NCI-H82 treated with DMSO at 0.1 percent for 48 hours (cell line): ENCODE results near the gene MYPOP.
"Not testable (repeated sequence)": the region's sequence is repeated elsewhere in the genome, so short reads cannot be mapped to it uniquely, and the experiment has no call there.

ENCODE experiments used
- DNase-seq: peaks from one replicate; lab custom pipeline; 2025; ENCODE audit not compliant: unreplicated experiment; lab: John Stamatoyannopoulos, UW

The MYPOP gene

GRCh38 chr19:45884682-45885555, 17.5 kb downstream of the MYPOP start:
- no peak for DNase-seq

DNA sequence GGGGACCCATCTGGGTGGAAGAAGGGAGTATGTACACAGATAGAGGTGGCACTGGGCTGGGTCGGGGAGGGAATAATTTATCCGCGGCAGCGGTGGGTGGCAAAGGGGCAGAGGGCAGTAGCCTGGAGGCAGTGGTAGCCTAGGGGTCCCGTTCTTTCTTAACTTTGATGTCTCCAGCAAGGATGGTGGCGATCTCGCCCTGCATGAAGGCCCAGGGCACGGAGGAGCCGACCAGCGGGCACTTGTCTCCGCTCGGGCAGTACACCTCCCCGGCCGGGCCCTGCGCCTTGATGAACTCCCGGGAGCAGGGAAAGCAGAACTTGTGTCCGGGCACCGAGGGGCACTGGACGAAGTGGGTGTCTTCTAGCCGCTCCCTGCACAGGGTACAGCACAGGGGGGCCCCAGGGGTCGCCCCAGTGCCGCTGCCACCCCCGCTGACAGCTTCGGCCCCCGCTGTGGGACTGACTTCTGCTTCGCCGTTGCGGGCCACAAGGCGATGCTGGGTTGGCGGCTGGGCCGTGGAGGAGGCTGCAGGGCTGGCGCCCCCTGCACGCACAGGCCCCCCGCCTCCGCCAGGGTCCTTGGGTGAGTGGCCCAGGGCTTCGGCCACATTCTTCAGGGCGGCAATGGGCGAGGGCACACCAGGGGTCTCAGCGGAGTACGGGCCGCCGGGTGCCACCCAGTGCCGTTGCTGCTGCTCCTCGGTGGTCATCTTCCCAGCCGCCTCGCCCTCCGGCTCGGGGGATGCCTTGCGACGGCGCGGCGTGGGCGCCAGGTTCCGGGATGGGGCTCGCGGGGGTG, 18.3 kb downstream of the MYPOP start:
- DNase-seq: no peak

- no peak for DNase-seq
Measured at GRCh38 chr19:45883586-45883880, 18.9 kb downstream of the MYPOP start.

- DNase-seq: peak; percentile 33
Measured at GRCh38 chr19:45882652-45883585, 19.5 kb downstream of the MYPOP start.

GRCh38 chr19:45881909-45882528, 20.4 kb downstream of the MYPOP start:
- DNase-seq: no peak

- DNase-seq: no peak
Measured at GRCh38 chr19:45881082-45881908, 21.1 kb downstream of the MYPOP start.

- no peak for DNase-seq
Measured at GRCh38 chr19:45879971-45880370, 22.4 kb downstream of the MYPOP start.

- no peak for DNase-seq
Measured at GRCh38 chr19:45879055-45879454, 23.4 kb downstream of the MYPOP start.

DNA sequence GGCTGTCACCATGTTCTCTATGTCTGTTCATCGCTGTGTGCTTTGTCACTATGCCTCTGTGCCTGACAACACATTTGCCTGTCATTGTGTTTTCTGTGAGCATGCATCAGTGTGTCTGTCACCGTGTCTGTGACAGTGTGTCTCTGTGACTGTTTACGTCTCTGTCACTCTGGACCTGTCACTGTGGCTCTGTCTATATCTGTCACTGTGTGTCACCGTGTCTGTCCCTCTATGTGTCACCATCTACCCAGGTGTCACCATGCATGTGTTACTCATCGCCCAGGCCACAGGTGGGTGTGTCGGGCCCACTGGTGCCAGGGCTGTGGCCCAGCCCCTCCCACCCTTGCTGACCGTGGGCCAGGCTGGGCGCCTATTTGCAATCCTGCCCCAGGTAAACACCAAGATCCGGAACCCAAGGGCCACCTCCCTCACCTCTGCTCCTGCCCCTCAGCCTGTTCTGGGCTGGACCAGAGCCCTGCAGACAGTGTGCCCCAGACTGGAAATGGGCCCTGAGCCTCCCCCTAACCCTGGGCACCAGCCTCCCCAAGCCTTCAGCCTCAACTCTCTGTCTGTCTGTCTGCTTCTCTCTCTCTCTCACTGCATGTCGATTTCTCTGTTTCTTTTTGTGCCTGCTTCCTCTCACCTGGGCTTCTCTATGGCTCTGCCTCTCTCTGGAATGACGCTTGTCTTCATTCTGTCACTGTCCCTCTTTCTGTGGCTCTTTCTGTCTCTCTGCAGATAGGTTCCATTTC, 24.2 kb downstream of the MYPOP start:
- no peak for DNase-seq

- no peak for DNase-seq
Measured at GRCh38 chr19:45876411-45877197, 25.8 kb downstream of the MYPOP start.

DNA sequence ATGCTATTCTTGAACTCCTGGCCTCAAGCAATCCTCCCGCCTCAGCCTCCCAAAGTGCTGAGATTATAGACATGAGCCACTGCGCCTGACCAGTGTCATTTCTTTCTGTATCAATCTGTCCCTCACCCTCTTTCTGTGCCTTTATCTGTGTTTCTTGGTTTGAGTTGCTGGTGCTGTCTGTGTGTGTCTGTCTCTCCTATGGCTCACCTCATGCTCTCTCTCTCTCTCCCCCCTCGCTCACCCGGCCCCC, 26.3 kb downstream of the MYPOP start:
- no peak for DNase-seq

DNA sequence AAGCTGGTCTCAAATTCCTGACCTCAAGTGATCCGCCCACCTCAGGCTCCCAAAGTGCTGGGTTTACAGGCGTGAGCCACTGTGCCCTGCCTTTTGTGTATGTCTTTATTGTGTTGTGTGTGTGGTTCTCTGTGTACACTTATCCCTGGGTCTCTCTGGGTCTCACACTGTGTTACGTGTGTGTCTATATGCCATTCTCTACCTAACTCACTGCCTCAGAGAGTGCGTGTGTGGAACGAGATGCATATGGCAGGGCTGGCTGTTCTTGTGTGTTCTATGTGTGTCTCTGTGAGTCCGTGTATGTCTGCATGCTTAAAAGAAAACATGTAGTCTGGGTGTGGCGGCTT, 27.8 kb downstream of the MYPOP start:
- no peak for DNase-seq

GRCh38 chr19:45873219-45873772, 29.1 kb downstream of the MYPOP start:
- DNase-seq: no peak

DNA sequence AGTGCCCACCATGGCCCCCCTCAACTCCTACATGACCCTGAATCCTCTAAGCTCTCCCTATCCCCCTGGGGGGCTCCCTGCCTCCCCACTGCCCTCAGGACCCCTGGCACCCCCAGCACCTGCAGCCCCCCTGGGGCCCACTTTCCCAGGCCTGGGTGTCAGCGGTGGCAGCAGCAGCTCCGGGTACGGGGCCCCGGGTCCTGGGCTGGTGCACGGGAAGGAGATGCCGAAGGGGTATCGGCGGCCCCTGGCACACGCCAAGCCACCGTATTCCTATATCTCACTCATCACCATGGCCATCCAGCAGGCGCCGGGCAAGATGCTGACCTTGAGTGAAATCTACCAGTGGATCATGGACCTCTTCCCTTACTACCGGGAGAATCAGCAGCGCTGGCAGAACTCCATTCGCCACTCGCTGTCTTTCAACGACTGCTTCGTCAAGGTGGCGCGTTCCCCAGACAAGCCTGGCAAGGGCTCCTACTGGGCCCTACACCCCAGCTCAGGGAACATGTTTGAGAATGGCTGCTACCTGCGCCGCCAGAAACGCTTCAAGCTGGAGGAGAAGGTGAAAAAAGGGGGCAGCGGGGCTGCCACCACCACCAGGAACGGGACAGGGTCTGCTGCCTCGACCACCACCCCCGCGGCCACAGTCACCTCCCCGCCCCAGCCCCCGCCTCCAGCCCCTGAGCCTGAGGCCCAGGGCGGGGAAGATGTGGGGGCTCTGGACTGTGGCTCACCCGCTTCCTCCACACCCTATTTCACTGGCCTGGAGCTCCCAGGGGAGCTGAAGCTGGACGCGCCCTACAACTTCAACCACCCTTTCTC, 30.1 kb downstream of the MYPOP start:
- no peak for DNase-seq

DNA sequence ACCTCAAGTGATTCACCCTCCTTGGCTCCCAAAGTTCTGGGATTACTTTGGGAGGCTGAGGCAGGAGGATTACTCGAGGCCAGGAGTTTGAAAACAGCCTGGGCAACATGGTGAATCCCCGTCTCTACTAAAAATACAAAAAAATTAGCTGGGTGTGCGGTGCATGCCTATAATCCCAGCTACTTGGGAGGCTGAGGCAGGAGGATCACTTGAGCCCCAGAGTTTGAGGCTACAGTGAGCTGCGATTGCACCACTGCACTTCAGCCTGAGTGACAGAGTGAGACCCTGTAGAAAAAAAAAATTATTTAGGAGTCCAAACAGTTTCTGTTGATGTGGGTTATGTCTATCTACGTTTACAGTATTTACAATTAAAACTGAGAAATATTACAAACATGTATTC, 31.6 kb downstream of the MYPOP start:
- no peak for DNase-seq

DNA sequence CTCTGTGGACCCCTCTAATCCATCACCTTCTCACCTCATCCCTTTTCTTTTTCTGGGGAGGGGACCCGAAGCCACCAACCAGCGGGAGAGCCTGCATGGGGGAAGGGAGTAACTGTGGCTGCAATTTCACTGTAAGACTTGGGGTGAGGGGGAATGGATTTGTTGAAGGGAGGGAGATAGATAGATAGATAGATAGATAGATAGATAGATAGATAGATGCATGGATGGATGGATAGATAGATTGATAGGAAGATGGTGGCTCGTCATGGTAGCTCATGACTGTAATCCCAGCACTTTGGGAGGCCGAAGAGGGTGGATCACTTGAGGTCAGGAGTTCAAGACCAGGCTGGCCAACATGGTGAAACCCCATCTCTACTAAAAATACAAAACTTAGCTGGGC, 35.2 kb downstream of the MYPOP start:
- DNase-seq: not testable (repeated sequence)

- DNase-seq: no peak
Measured at GRCh38 chr19:45866400-45867176, 35.8 kb downstream of the MYPOP start.
